Sigmoid colon (tissue), 4 donors: ENCODE results near the gene GIGYF2.
"Not testable (repeated sequence)": the region's sequence is repeated elsewhere in the genome, so short reads cannot be mapped to it uniquely, and the experiment has no call there.

Experiments used
- POLR2AphosphoS5 ChIP-seq, 4 donors: sonication (generic); formaldehyde crosslinking; IDR thresholded peaks; one replicate each; pipeline ENCODE4 v1.6.1; 2017; ENCODE audit warnings: antibody characterized with exemption in 4 of 4
- TF ChIP-seq, protein P1 (sequence below), 4 experiments: fragments of 450-650 bp in 3 of 4; fragments of 200-600 bp in 1 of 4; IDR thresholded peaks; one replicate each; pipeline ENCODE4 v1.5.1; 2016 to 2019; ENCODE audit warnings: antibody characterized with exemption in 4 of 4, mild to moderate bottlenecking in 3 of 4, moderate library complexity in 2 of 4

DNA sequence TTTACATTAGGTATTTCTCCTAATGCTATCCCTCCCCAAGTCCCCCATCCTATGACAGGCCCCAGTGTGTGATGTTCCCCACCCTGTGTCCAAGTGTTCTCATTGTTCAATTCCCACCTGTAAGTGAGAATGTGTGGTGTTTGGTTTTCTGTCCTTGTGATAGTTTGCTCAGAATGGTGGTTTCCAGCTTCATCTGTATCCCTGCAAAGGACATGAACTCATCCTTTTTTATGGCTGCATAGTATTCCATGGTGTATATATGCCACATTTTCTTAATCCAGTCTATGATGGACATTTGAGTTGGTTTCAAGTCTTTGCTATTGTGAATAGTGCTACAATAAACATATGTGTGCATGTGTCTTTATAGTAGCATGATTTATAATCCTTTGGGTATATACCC lies 22.9 kb downstream of the GIGYF2 start:
- TF ChIP-seq, protein P1, sequence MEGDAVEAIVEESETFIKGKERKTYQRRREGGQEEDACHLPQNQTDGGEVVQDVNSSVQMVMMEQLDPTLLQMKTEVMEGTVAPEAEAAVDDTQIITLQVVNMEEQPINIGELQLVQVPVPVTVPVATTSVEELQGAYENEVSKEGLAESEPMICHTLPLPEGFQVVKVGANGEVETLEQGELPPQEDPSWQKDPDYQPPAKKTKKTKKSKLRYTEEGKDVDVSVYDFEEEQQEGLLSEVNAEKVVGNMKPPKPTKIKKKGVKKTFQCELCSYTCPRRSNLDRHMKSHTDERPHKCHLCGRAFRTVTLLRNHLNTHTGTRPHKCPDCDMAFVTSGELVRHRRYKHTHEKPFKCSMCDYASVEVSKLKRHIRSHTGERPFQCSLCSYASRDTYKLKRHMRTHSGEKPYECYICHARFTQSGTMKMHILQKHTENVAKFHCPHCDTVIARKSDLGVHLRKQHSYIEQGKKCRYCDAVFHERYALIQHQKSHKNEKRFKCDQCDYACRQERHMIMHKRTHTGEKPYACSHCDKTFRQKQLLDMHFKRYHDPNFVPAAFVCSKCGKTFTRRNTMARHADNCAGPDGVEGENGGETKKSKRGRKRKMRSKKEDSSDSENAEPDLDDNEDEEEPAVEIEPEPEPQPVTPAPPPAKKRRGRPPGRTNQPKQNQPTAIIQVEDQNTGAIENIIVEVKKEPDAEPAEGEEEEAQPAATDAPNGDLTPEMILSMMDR (IDR thresholded peaks at IDR 0.05), result not testable (repeated sequence)
- not testable (repeated sequence) for TF ChIP-seq POLR2AphosphoS5 (IDR thresholded peaks at IDR 0.05)
